ENCODE data around the gene SLC4A2. TPM values are rescaled to one million over a fixed set of nuclear protein-coding genes. Genes with fewer than 3 reads are reported as not detected.
A peak's percentile ranks its signal among the peaks of the same experiment; 100 is the strongest.

The SLC4A2 gene
- polyA plus RNA-seq, 2 of the 4 experiments (the other 2 are of a cell fraction): 112 to 275 TPM

DNA sequence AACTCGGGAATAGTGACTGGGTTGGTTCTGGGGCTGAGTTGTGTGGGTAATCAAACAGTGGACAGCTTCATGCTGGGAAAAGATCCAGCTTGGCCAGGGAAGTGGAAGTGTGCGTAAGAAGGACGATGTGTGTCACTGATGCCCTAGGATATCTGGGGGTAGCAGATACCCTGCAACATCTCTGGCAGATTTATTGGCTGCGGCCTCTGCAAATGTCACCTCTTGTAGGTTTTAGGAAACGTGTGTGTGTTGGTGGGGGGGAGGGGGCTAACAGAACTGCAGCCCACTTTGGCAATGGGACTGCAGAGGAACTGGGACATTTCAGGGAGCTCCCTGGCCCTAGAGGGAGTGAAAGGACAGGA lies 25.9 kb downstream of the SLC4A2 start (continued):
- TF ChIP-seq, protein P1, sequence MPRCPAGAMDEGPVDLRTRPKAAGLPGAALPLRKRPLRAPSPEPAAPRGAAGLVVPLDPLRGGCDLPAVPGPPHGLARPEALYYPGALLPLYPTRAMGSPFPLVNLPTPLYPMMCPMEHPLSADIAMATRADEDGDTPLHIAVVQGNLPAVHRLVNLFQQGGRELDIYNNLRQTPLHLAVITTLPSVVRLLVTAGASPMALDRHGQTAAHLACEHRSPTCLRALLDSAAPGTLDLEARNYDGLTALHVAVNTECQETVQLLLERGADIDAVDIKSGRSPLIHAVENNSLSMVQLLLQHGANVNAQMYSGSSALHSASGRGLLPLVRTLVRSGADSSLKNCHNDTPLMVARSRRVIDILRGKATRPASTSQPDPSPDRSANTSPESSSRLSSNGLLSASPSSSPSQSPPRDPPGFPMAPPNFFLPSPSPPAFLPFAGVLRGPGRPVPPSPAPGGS (IDR thresholded peaks at IDR 0.05): no peak
- TF ChIP-seq SREBF2 (IDR thresholded peaks at IDR 0.05): no peak
- no peak for TF ChIP-seq NPAS2 (CRISPR knock-in tag; IDR thresholded peaks at IDR 0.05; ENCODE audit: borderline replicate concordance)
- no peak for TF ChIP-seq FOSL2 (IDR thresholded peaks at IDR 0.05)
- no peak for TF ChIP-seq FOSL2 (CRISPR knock-in tag; IDR thresholded peaks at IDR 0.05)
- no peak for TF ChIP-seq CEBPB (IDR thresholded peaks at IDR 0.05)
- TF ChIP-seq HEYL (CRISPR knock-in tag; IDR thresholded peaks at IDR 0.05): no peak

DNA sequence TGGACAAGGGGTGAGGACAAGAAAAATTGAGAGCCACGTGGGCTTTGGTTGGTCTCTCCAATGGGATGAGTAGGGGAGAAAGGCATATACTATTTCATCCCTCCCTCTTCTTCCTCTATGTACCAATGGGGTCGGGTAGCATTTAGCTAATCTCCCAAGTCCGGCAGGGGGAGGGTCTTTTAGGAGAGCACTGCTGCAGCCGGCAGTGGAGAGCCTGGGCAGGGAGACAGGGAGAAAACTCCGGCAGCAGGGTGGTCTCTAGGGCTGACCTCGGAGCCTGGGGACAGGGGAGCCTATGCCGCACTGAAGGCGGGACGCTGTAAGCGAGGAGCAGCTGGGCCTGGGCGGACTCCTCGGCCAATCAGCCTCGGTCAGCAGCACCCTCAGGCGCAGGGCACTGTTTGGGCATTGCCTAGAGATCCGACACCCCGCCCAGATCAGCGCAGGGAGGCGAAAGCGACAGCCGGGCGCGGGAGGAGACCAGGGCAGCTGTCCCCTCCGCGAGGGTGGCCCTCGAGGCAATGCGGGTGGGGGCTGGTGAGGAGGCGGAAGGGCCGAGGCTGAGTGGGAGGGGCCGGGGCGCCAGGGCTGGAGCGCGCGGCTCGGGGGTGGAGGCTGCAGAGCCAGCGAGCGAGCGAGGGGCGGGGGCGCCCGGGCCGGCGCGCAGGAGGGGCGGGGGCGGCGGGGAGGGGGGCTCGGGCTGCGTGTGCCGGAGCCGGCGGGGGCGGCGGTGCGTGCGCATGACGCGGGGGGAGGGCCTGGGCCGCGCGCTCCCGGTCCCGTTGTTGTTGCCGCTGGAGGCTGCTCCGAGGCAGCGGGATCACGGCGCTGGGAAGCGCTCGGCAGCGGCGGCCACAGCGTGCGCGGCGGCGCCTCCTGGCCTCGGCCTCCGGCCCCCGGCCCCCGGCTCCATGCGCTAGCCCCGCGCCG lies 26.6 kb downstream of the SLC4A2 start, which contains the start of gene AGAP3:
Gene AGAP3 (plus strand): TSS at position 785 of the 930 bp plus-strand sequence. CDS start 267 bp downstream, outside the sequence.
- Histone ChIP-seq H3K4me1 (peaks cover 43% of the 10 kb centered on the region), H3K4me2 (peak within 1 kb of the TSS; percentile 97), H3K4me3 (peak within 1 kb of the TSS; percentile 86), H3K27ac (peak within 1 kb of the TSS; percentile 84 to 98), H3K9me3 (no peaks in the 10 kb centered on the region)
- FAIRE-seq (no peak), DNase-seq (ENCODE audit: low read depth in 1 of 2, low spot score in 1 of 2) (peak; percentile 76 to 79), ATAC-seq (peak; percentile 50 to 74)
- WGBS (ENCODE audit: missing lambda C conversion rate): 2% methylated on average over 12 of the region's 84 CpGs
- ChIA-PET POLR2A (interaction anchor here (1.1 to 1.4 kb wide), 3 partner anchors 18 to 27 kb away, joined by 3 to 11 read pairs (median 3); no protein-coding TSS in a partner anchor), CTCF (interaction anchor here (1.0 to 27.1 kb wide), 15 partner anchors 9 to 188 kb away, joined by 3 to 412 read pairs (median 3); partner anchors contain the start of gene GBX1)
- no peak for TF ChIP-seq KDM1A (IDR thresholded peaks at IDR 0.05; ENCODE audit: low read depth)
- no peak for TF ChIP-seq RAD21 (conservative IDR thresholded peaks at IDR 0.05 in 1 of 2, IDR thresholded peaks at IDR 0.05 in 1 of 2)
- no peak for TF ChIP-seq CBX2 (IDR thresholded peaks at IDR 0.05; ENCODE audit: borderline replicate concordance, low read depth)
- TF ChIP-seq JUN (IDR thresholded peaks at IDR 0.05): peak in 1 of 2 experiments; percentile 59; a peak in 2 of 5 replicates
- TF ChIP-seq POLR2AphosphoS2 (conservative IDR thresholded peaks at IDR 0.05; ENCODE audit: low read length): no peak
- no peak for TF ChIP-seq ZNF302 (CRISPR knock-in tag; IDR thresholded peaks at IDR 0.05)
- no peak for TF ChIP-seq RFX5 (IDR thresholded peaks at IDR 0.05)
- no peak for TF ChIP-seq ESRRA (IDR thresholded peaks at IDR 0.05; ENCODE audit: borderline replicate concordance, low read length)
- TF ChIP-seq CHD2 (IDR thresholded peaks at IDR 0.05; ENCODE audit: low read length, partially characterized antibody): no peak
- TF ChIP-seq EP300 (IDR thresholded peaks at IDR 0.05): no peak
- TF ChIP-seq, protein P2, sequence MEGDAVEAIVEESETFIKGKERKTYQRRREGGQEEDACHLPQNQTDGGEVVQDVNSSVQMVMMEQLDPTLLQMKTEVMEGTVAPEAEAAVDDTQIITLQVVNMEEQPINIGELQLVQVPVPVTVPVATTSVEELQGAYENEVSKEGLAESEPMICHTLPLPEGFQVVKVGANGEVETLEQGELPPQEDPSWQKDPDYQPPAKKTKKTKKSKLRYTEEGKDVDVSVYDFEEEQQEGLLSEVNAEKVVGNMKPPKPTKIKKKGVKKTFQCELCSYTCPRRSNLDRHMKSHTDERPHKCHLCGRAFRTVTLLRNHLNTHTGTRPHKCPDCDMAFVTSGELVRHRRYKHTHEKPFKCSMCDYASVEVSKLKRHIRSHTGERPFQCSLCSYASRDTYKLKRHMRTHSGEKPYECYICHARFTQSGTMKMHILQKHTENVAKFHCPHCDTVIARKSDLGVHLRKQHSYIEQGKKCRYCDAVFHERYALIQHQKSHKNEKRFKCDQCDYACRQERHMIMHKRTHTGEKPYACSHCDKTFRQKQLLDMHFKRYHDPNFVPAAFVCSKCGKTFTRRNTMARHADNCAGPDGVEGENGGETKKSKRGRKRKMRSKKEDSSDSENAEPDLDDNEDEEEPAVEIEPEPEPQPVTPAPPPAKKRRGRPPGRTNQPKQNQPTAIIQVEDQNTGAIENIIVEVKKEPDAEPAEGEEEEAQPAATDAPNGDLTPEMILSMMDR (IDR thresholded peaks at IDR 0.05): no peak
- TF ChIP-seq CEBPB (IDR thresholded peaks at IDR 0.05): no peak
- no peak for TF ChIP-seq RNF2 (IDR thresholded peaks at IDR 0.05; ENCODE audit: borderline replicate concordance, low read depth)
- TF ChIP-seq, protein P3, sequence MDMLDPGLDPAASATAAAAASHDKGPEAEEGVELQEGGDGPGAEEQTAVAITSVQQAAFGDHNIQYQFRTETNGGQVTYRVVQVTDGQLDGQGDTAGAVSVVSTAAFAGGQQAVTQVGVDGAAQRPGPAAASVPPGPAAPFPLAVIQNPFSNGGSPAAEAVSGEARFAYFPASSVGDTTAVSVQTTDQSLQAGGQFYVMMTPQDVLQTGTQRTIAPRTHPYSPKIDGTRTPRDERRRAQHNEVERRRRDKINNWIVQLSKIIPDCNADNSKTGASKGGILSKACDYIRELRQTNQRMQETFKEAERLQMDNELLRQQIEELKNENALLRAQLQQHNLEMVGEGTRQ (IDR thresholded peaks at IDR 0.05): 0 out of 2 replicates have a peak, but pooled peaks have one; percentile 14
- TF ChIP-seq BHLHE40 (IDR thresholded peaks at IDR 0.05; ENCODE audit: low read depth, low read length): no peak
- TF ChIP-seq NPAS2 (CRISPR knock-in tag; IDR thresholded peaks at IDR 0.05; ENCODE audit: borderline replicate concordance): no peak
- no peak for TF ChIP-seq RCOR1 (IDR thresholded peaks at IDR 0.05; ENCODE audit: low read depth, low read length)
- no peak for TF ChIP-seq FOXS1 (CRISPR knock-in tag; IDR thresholded peaks at IDR 0.05)
- TF ChIP-seq, protein P4, sequence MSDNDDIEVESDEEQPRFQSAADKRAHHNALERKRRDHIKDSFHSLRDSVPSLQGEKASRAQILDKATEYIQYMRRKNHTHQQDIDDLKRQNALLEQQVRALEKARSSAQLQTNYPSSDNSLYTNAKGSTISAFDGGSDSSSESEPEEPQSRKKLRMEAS (IDR thresholded peaks at IDR 0.05): peak; percentile 81
- TF ChIP-seq ZC3H11A (IDR thresholded peaks at IDR 0.05): no peak
- TF ChIP-seq, protein P5, sequence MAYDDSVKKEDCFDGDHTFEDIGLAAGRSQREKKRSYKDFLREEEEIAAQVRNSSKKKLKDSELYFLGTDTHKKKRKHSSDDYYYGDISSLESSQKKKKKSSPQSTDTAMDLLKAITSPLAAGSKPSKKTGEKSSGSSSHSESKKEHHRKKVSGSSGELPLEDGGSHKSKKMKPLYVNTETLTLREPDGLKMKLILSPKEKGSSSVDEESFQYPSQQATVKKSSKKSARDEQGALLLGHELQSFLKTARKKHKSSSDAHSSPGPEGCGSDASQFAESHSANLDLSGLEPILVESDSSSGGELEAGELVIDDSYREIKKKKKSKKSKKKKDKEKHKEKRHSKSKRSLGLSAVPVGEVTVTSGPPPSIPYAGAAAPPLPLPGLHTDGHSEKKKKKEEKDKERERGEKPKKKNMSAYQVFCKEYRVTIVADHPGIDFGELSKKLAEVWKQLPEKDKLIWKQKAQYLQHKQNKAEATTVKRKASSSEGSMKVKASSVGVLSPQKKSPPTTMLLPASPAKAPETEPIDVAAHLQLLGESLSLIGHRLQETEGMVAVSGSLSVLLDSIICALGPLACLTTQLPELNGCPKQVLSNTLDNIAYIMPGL (CRISPR knock-in tag; IDR thresholded peaks at IDR 0.05; ENCODE audit: borderline replicate concordance): no peak
- TF ChIP-seq HOXA7 (CRISPR knock-in tag; IDR thresholded peaks at IDR 0.05): no peak
- TF ChIP-seq CBX8 (IDR thresholded peaks at IDR 0.05): no peak
- no peak for TF ChIP-seq TFCP2L1 (CRISPR knock-in tag; IDR thresholded peaks at IDR 0.05)
- no peak for TF ChIP-seq ZFP36 (IDR thresholded peaks at IDR 0.05; ENCODE audit: borderline replicate concordance, partially characterized antibody)
- no peak for TF ChIP-seq MAZ (IDR thresholded peaks at IDR 0.05; ENCODE audit: borderline replicate concordance, low read depth, low read length)
- TF ChIP-seq, protein P6, sequence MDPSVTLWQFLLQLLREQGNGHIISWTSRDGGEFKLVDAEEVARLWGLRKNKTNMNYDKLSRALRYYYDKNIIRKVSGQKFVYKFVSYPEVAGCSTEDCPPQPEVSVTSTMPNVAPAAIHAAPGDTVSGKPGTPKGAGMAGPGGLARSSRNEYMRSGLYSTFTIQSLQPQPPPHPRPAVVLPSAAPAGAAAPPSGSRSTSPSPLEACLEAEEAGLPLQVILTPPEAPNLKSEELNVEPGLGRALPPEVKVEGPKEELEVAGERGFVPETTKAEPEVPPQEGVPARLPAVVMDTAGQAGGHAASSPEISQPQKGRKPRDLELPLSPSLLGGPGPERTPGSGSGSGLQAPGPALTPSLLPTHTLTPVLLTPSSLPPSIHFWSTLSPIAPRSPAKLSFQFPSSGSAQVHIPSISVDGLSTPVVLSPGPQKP (IDR thresholded peaks at IDR 0.05; ENCODE audit: low read depth, low read length): no peak
